IPS-18c (cell line): ENCODE data around the gene SPATA32.

ENCODE experiments used
- H3K4me3 ChIP-seq: 2 replicates; pipeline ENCODE4 v1.7.0; 2013; ENCODE audit warnings: low read depth, mild to moderate bottlenecking, low read length, moderate library complexity; ENCODE audit not compliant: insufficient read depth
- H3K9me3 ChIP-seq: one replicate; pipeline ENCODE4 v1.6.1; 2013; ENCODE audit warnings: mild to moderate bottlenecking, low read length, moderate library complexity; ENCODE audit not compliant: control insufficient read depth, insufficient read depth

Gene SPATA32

GRCh38 chr17:45296833-45297124 lies 34.9 kb upstream of the SPATA32 start:
- Histone ChIP-seq H3K4me3 (no peak overlapping the region), H3K9me3 (no peaks in the 10 kb centered on the region)

DNA sequence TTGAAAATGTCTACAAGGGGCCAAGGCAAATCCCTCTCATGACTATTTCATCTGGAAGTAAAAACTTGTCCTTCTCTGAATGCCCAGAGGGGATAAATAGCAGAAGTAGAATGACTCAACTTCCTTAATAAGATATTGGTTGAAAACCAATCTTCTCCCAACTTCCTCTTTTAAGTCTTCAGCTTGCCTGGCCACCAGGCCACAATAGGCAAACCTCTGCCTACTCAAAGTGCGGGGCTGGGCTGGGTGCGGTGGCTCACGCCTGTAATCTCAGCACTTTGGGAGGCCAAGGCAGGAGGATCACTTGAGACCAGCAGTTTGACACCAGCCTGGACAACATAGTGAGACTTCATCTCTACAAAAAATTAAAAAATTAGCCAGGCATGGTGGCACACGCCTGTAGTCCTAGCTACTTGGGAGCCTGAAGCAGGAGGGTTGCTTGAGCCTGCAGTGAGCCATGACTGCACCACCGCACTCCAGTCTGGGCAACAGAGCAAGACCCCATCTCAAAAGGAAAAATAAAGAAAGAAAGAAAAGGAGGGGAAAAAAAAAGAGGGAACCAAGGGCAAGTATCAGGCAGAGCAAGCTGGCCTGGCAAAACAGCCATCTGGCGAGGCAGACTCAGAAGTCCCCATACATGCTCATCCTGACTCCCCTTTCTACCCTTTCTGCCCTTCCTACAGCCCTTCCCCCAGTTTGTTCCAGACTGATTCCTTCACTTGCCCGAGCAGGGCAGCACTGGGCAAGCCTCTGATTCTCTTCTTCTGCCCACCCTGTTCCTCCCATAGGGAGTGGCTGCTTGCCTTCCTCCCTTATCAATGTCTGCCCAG lies 34.3 kb upstream of the SPATA32 start:
- no peaks in the 10 kb centered on the region for H3K9me3 ChIP-seq
- H3K4me3 ChIP-seq: no peak overlapping the region

GRCh38 chr17:45294506-45294905 lies 32.6 kb upstream of the SPATA32 start:
- Histone ChIP-seq H3K9me3 (no peaks in the 10 kb centered on the region), H3K4me3 (no peak overlapping the region)

DNA sequence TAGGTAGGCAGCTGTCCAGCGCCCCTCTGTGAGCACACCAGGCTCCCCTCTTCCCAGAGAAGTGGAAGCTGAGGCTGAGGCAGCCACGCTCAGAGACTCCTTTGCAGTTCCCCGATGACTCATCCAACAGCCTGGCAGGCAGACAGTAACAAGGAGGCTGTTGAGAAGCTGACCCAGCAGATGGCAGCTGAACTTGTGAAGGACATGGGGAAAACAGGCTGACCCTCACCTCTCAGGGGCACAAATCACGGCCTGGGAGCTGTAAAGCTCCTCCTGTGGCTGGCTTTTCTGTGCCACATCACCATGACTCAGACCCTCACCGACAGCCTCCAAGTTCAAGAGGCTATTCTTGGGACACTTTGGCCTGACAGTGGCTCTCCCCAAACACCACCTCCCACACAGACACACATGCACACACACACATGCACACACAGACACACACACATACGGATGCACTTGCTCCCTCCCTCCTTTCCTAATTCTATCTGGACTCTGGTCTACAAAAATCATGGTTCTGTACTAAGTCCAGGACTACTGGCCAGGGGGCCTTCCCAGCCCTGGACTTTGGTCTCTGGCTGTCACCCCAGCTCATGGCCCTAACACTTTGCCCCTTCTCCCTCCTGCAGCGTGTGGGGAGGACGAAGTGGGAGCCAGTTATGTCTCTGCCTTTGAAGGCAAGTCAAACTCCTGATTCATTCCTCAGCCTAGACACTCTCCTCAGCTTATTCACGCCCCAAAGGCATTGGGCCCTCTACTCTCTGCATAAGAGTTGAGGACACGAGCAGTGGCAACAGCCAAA lies 31.7 kb upstream of the SPATA32 start:
- H3K9me3 ChIP-seq: no peaks in the 10 kb centered on the region
- no peak overlapping the region for H3K4me3 ChIP-seq

DNA sequence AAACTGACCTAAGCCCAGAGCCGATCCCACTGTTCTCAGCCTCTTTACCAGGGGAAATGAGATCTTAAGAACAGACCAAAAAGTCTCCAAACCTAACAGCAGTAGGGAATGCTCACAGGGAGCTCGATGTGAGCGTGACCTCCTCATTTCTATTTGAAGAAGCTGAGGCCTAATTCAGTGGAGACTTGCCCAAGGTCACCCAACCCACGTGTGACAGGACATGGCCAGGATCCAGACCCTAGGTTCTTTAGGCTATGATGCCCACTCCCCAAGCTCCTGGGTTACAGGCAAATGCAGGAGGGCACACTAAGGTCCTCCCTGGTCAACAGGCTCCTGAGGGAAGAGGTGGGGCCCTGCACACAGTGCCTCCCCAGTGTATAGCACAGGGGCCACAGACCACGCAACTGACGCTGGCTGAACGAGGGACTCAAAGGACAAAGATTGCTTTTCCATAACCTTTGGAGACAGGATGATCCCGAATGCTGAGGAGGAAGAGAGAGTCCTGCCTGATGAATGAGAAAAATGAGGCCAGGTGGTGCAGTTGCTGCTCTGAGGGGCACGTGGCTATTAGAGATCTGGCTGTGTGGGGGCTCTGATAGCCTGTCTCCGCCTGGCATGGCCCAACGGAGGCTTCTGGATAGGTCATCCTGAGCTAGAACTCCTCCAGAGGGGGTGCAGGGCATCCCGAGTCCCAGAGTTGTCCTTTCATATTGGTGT lies 31.0 kb upstream of the SPATA32 start:
- no peak overlapping the region for H3K4me3 ChIP-seq

DNA sequence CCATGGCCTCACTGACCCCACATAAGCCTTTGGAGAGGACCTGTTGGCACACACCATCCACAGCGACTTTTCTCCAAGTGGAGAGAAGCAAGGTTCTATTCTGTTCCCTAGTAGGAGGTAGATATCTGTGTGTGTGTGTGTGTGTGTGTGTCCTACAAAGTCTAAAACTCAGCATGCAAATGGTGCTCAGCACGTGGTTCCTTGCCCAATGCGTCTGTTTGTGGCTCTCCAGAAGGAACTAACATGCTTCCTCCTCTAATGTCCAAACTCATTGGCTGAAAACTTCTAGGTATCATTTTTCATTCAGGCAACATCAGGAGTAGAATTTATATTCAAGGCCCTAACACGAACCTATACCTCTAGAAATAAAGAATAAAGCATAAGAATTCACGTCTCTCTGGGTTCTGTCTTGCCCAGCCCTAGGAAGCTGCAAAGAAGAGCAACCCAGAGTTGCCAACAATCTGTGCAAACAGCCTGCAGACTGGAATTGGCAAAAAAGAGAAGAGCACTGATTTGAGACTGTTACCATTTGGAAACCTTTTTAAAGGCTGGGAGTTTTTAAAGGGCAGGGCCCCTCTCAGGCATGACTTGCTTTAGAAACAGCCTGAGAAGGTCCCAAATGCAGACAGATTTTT lies 29.4 kb upstream of the SPATA32 start:
- Histone ChIP-seq H3K9me3 (no peaks in the 10 kb centered on the region), H3K4me3 (no peak overlapping the region)

More for the DNA sequence above, 31.0 kb upstream of the SPATA32 start:
- H3K9me3 ChIP-seq: no peaks in the 10 kb centered on the region

- no peaks in the 10 kb centered on the region for H3K9me3 ChIP-seq
- H3K4me3 ChIP-seq: no peak overlapping the region
Observed at GRCh38 chr17:45290269-45290765, 28.4 kb upstream of the SPATA32 start.

DNA sequence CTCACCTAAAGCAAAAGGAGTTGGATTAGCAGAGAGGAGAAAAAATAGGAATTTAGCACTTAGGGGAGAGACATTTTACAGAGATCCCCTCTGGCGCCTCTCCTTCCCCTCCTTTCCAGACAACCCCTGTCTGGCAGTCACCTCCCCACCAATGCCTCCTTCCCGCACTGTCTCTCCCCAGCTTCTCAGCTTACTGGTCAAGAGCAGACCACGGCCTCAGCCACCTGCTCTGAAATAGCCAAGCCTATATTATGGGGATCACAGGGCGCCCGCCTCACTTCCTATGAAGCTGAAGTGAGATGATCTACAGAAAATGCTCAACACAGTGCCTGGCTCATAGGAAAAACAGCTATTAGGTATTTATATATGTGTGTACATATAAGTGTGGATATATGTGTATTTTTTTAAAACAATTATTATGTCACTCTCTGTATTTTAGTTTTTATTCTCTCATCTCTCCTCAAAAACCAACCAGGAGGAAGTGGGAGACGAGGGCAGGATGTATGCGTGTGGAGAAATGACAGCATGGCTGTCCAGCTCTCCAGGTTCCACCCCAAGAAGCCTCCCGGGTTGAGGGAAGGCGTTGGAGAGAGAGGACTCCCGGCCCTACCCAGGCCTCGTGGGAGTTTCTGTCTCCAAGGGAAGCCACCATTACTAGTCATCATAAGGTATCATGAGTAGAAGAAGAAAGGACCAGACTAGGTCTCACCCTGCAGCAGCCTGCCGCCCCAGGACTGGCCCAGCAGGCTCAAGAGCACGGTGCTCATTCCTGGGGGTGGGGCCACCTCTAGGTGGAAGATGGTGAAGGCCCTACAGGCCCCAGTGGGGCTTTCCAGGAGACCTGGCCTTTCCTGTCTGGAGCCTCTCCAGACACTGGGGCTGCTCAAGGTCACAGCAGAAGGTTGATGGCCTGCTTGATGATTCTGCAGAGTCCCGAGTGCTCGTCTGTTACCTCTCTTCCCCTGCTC lies 27.7 kb upstream of the SPATA32 start:
- H3K4me3 ChIP-seq: no peak overlapping the region
- no peaks in the 10 kb centered on the region for H3K9me3 ChIP-seq

DNA sequence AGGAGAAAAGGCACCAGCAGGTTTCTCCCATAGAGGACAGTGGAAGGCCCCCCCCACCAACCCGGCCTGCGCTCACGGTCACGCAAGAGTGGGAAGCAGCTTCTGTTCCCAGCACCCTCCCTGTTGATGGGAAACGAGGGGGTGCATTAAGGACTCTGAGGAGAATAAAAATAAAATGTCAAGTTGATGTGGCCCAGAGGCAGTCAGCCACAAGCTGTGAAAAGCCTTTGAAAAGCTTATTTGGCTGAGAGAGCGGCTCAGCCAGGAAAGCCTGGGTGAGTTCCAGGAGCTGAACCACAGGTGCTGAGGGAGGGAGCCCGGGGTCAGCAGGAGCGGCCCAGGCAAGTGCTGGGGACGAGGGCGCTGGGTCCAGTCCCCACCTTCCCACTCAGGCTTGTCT lies 26.9 kb upstream of the SPATA32 start:
- no peak overlapping the region for H3K4me3 ChIP-seq
- H3K9me3 ChIP-seq: no peaks in the 10 kb centered on the region

DNA sequence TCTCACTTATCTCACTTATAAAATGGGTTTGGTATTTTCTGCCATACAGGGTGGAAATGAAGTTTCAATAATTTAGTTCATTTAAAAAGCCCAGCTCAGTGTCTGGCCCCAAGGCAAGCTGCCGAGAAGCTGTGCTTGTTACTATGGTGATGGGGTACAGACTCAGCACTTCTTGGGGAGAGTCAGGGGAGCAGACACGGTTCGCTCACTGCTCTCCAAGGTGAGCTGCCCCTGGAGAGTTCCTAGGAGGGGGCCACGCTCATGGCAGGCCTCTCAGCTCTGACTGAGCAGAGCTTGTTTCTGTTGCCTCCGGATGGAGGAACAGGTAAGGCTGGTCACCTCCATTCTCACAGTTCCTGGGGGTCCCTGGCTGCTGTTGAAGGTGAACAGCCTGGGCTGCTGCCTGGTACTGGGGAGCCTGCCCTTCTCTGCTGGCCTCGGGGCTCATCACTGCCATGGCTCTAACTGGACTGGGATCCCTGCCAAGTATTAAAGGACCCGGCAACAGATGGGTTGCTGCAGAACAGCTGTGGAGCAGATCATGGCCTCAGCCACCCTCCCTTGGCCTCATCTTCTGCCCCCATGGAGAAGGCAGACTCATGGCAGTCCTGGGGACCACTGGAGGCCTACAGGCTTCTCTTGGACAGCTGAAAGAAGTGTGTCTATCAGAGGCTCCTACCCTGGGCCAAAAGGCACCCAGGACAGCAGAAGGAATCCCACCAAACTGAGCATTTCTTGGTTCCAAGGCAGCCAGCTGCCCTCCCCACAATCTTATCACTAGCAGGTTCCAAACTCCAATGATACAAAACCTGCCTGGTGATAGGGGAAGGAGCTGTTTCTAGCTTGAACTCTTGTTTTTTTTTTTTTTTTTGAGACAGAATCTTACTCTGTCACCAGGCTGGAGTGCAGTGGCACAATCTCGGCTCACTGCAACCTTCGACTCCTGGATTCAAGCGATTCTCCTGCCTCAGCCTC lies 25.9 kb upstream of the SPATA32 start:
- H3K9me3 ChIP-seq: no peaks in the 10 kb centered on the region
- no peak overlapping the region for H3K4me3 ChIP-seq

GRCh38 chr17:45286286-45286685 lies 24.4 kb upstream of the SPATA32 start:
- Histone ChIP-seq H3K9me3 (no peaks in the 10 kb centered on the region), H3K4me3 (no peak overlapping the region)

DNA sequence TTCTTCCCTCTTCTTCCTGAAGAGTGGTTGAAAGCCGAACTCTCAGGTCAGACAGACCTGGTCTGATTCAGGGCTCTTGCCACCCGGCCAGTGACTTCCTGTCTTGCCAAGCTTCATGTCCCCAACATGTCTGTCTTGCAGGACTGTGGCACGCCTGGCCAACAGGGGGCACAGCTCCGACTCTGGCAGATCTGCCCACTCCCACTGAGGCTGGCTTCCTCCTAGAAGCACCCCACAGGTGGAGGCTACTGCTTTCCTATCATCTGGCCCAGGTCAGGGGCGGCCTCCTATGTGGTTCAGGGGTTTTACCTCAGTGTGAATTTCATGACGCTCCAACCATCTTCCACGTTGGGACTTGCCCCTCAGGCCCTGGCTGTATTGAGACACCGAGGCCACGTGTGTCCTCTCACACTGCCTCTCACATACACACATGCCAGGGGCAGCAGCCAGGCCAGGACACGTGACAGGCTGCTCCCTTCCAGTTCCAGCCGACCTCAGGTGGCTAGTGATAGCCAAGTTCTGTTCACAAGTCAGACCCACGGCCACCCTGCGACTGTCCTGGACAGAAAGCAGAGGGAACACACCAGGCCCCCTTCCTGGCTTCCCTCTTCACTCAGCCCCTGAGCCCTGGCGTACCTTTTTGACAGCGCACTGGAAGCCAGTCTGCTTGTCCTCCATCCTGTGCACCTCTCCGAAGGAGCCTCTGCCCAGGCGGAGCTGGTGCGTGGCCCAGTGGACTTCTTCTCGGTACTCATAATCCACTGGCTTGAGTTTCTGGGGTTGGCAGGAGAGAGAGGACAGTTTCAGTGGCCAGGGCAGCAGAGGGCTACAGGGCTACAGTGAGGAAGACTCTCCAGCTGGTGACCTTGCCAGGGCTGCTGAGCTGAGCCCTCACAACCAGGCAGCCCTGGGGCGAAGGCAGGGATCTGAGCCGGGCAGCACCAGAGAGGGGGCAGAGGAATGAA lies 22.6 kb upstream of the SPATA32 start:
- no peaks in the 10 kb centered on the region for H3K9me3 ChIP-seq
- no peak overlapping the region for H3K4me3 ChIP-seq

DNA sequence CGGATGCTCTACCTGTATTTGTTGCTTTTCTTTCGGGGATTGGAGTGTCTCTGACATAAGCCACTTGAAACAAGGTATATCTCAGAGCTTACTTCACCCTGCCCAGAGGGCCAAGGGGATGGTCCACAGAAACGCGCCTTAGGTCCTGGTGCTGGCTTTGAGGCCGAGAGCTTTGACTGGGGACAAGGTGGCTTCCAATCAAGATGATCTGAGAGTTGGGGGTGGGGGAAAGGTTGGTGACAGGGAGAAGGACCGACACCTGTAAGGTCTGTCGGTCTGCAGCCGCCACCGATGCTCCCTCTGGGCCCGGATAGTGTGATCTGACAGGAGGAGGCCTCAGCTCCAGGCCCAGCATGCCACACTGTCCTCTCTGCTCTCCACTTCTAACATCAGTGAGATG lies 21.8 kb upstream of the SPATA32 start:
- Histone ChIP-seq H3K4me3 (no peak overlapping the region), H3K9me3 (no peaks in the 10 kb centered on the region)
